Measurements from ENCODE around the gene AFDN. TPM values are rescaled to one million over a fixed set of nuclear protein-coding genes. Genes with fewer than 3 reads are reported as not detected.

The AFDN gene
- total RNA-seq, 1 experiment from 2014 or later = 177 TPM

DNA sequence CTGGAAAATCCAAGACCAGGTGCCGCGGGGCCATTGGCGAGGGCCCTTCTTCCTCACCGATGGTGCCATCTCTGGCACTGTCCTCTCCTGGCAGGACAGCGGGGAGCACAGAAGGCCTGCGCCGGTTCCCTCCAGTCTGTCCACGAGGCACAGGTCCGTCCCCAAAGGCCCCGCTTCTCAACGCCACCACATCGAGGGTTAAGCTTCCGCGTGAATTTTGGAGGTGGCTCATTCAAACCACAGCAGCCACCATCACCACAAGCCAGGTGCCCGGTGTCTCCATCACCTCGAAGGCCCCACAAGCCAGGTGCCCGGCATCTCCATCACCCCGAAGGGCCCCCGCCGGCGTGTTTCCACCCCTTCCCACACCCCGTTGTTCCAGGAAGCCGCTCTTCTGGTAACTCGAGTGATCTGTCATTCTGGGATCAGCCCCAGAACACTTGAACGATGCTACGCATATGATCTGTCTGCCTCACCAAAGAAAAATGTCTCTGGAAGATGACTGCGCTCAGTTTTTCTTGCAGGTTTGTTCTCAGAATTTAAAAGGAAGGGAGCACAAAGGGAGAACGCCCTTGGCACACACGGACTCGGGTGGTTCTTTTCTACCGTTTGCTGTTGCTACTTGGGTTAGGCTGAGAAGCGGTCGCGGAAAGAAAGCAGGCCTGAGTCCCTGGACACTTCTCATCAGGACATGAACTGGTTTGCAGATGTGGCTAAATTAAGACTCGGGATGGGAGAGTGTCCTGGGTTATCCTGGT, 160.9 kb downstream of the AFDN start:
- intact Hi-C loops (cut with micrococcal nuclease; ENCODE audit: unreplicated experiment) = no loop called here
- ChIA-PET CTCF (no interaction called here), POLR2A (no interaction called here)
- TF ChIP-seq, protein P1, sequence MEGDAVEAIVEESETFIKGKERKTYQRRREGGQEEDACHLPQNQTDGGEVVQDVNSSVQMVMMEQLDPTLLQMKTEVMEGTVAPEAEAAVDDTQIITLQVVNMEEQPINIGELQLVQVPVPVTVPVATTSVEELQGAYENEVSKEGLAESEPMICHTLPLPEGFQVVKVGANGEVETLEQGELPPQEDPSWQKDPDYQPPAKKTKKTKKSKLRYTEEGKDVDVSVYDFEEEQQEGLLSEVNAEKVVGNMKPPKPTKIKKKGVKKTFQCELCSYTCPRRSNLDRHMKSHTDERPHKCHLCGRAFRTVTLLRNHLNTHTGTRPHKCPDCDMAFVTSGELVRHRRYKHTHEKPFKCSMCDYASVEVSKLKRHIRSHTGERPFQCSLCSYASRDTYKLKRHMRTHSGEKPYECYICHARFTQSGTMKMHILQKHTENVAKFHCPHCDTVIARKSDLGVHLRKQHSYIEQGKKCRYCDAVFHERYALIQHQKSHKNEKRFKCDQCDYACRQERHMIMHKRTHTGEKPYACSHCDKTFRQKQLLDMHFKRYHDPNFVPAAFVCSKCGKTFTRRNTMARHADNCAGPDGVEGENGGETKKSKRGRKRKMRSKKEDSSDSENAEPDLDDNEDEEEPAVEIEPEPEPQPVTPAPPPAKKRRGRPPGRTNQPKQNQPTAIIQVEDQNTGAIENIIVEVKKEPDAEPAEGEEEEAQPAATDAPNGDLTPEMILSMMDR (IDR thresholded peaks at IDR 0.05; ENCODE audit: insufficient read depth in 1 of 2, low read depth in 1 of 2, low read length in 1 of 2, severe bottlenecking in 1 of 2, unreplicated experiment in 1 of 2) = no peak
- no peak overlapping the region for H3K27ac Mint-ChIP-seq (ENCODE audit: unreplicated experiment)
- H3K4me1 ChIP-seq = no peaks in the 10 kb centered on the region
- H3K4me3 ChIP-seq (ENCODE audit: low read depth, low read length) = no peak overlapping the region
- DNase-seq = no peak
- no peaks in the 10 kb centered on the region for H3K36me3 ChIP-seq (ENCODE audit: control insufficient read depth, insufficient read depth, low read length)
- H3K9me3 ChIP-seq = no peaks in the 10 kb centered on the region
- no TSS peak for BruUV-seq (replicated peaks)
- H3K9me3 Mint-ChIP-seq (ENCODE audit: unreplicated experiment) = peaks cover 16% of the 10 kb centered on the region
- H3K4me1 Mint-ChIP-seq (ENCODE audit: low read depth, unreplicated experiment) = no peaks in the 10 kb centered on the region
- H3K4me3 Mint-ChIP-seq (ENCODE audit: unreplicated experiment) = no peak overlapping the region
- no peaks in the 10 kb centered on the region for H3K27me3 ChIP-seq (replicated peaks; ENCODE audit: control insufficient read depth, insufficient read depth, low read length)
- no peaks in the 10 kb centered on the region for H3K27me3 Mint-ChIP-seq (ENCODE audit: insufficient read depth, unreplicated experiment)
- no peaks in the 10 kb centered on the region for H3K36me3 Mint-ChIP-seq (ENCODE audit: insufficient read depth, unreplicated experiment)

DNA sequence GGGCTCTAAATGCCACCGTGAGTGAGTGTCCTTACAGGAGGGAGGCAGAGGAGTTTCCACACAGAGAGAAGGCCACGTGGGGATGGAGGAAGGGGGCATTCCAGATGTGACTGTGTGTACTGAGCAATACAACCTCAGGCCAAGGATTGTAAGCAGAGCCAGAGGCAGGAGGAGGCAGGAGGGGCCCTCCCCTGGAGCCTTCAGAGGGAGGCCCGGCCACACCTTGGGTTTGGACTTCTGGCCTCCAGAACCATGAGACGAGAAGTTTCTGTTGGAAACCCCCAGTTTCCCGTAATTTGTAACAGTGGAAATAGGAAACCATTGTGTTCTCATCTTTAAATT, 161.4 kb downstream of the AFDN start:
- BruUV-seq (replicated peaks) = no TSS peak
- no peaks in the 10 kb centered on the region for H3K9me3 ChIP-seq
- intact Hi-C loops (cut with micrococcal nuclease; ENCODE audit: unreplicated experiment) = no loop called here
- Mint-ChIP-seq H3K27ac (ENCODE audit: unreplicated experiment) (no peak overlapping the region), H3K4me3 (ENCODE audit: unreplicated experiment) (no peak overlapping the region), H3K9me3 (ENCODE audit: unreplicated experiment) (peaks cover 16% of the 10 kb centered on the region), H3K4me1 (ENCODE audit: low read depth, unreplicated experiment) (no peaks in the 10 kb centered on the region), H3K27me3 (ENCODE audit: insufficient read depth, unreplicated experiment) (no peaks in the 10 kb centered on the region), H3K36me3 (ENCODE audit: insufficient read depth, unreplicated experiment) (no peaks in the 10 kb centered on the region)
- H3K36me3 ChIP-seq (ENCODE audit: control insufficient read depth, insufficient read depth, low read length) = no peaks in the 10 kb centered on the region
- no peak overlapping the region for H3K4me3 ChIP-seq (ENCODE audit: low read depth, low read length)
- ChIA-PET POLR2A (no interaction called here), CTCF (no interaction called here)
- DNase-seq = no peak
- no peaks in the 10 kb centered on the region for H3K4me1 ChIP-seq
- TF ChIP-seq, protein P1 (IDR thresholded peaks at IDR 0.05; ENCODE audit: insufficient read depth in 1 of 2, low read depth in 1 of 2, low read length in 1 of 2, severe bottlenecking in 1 of 2, unreplicated experiment in 1 of 2) = no peak
- no peaks in the 10 kb centered on the region for H3K27me3 ChIP-seq (replicated peaks; ENCODE audit: control insufficient read depth, insufficient read depth, low read length)

DNA sequence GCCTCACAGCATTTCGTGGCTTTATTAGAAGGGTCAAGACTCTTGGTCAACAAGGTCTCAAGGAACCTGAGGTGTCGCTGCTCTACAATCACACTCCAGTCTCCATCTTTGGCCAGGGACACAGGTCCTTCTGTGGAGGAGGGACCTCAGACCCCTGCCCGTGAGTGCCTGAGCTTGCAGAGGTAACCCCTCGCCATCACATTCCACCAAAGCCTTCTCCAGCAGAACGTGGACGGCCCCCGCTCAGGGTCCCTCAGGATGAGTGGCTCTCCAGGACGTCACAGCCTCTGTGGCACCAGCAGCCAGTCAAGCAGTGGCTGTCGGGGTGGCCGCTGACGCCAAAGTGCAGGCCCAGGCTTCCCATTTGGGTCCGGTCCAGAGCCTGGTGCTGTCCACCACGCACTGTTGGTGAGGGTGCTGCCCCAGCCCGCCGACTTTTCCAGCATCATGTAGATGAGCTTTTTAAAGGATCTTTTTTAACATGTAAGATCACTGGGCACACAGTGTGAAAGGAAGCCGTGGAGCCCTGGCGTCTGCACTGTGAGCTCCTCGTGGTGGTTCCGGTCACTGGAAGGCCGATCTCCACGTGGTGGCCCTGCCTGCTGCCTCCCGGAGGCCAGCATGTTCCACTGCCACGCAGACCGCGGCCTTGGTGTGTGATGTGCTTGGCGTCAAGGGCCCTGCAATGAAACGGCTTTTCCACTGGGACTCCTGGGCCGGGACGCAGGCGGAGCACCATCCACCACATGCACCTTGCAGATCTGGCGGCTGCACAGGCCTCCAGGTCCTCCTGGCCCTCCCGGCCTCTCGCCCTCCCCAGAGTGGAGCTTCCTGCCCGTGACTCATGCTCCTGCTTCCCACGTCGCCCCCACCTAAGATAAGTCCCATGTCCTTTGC, 162.5 kb downstream of the AFDN start:
- Mint-ChIP-seq H3K4me1 (ENCODE audit: low read depth, unreplicated experiment) (no peaks in the 10 kb centered on the region), H3K36me3 (ENCODE audit: insufficient read depth, unreplicated experiment) (no peaks in the 10 kb centered on the region), H3K27ac (ENCODE audit: unreplicated experiment) (no peak overlapping the region), H3K4me3 (ENCODE audit: unreplicated experiment) (no peak overlapping the region), H3K9me3 (ENCODE audit: unreplicated experiment) (peaks cover 7% of the 10 kb centered on the region), H3K27me3 (ENCODE audit: insufficient read depth, unreplicated experiment) (no peaks in the 10 kb centered on the region)
- CTCF ChIA-PET = no interaction called here
- H3K36me3 ChIP-seq (ENCODE audit: control insufficient read depth, insufficient read depth, low read length) = no peaks in the 10 kb centered on the region
- no peak overlapping the region for H3K4me3 ChIP-seq (ENCODE audit: low read depth, low read length)
- POLR2A ChIA-PET = no interaction called here
- no peaks in the 10 kb centered on the region for H3K27me3 ChIP-seq (replicated peaks; ENCODE audit: control insufficient read depth, insufficient read depth, low read length)
- no peak for DNase-seq
- BruUV-seq (replicated peaks) = no TSS peak
- no peaks in the 10 kb centered on the region for H3K9me3 ChIP-seq
- H3K4me1 ChIP-seq = no peaks in the 10 kb centered on the region
- TF ChIP-seq, protein P1 (IDR thresholded peaks at IDR 0.05; ENCODE audit: insufficient read depth in 1 of 2, low read depth in 1 of 2, low read length in 1 of 2, severe bottlenecking in 1 of 2, unreplicated experiment in 1 of 2) = no peak
- intact Hi-C loops (cut with micrococcal nuclease; ENCODE audit: unreplicated experiment) = no loop called here

Measured in Caco-2 (cell line).